SU-DHL-6 (cell line): ENCODE measurements around the gene NIFK.

ENCODE experiments used
- EZH2phosphoT487 ChIP-seq: fragments of 200-600 bp; sonication (generic), shearing (Covaris generic); conservative IDR thresholded peaks from 2 replicates; pipeline ENCODE4 v1.6.1; 2018; ENCODE audit warnings: mild to moderate bottlenecking, antibody characterized with exemption, low read length, moderate library complexity, mixed read lengths
- TF ChIP-seq, protein P1 (sequence below): fragments of 200-600 bp; sonication (generic); IDR thresholded peaks from one replicate; pipeline ENCODE4 v1.5.1; 2017; ENCODE audit warnings: antibody characterized with exemption, mild to moderate bottlenecking, low read length, moderate library complexity; ENCODE audit not compliant: insufficient read depth, poor library complexity, severe bottlenecking

DNA sequence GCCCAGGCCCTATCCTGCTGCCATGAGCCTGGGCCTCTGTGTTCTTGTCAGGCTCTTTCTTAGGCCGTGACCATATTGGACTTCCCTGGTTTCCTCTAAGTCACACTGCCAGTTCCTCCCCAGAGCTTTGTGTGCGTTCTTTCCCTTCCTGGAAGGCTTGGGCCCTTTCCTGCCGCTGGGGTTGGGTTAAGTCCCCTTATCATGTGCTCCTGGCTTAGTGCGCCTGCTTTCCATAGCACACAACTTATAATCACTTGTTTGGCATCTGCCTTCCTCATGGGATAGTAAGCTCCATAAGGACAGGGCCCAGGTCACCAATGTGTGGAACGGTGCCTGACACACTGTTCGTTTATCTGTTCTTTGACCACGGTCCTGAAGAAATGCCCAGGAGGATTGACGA is 31.3 kb downstream of the NIFK start:
- TF ChIP-seq EZH2phosphoT487: no peak
- TF ChIP-seq, protein P1, sequence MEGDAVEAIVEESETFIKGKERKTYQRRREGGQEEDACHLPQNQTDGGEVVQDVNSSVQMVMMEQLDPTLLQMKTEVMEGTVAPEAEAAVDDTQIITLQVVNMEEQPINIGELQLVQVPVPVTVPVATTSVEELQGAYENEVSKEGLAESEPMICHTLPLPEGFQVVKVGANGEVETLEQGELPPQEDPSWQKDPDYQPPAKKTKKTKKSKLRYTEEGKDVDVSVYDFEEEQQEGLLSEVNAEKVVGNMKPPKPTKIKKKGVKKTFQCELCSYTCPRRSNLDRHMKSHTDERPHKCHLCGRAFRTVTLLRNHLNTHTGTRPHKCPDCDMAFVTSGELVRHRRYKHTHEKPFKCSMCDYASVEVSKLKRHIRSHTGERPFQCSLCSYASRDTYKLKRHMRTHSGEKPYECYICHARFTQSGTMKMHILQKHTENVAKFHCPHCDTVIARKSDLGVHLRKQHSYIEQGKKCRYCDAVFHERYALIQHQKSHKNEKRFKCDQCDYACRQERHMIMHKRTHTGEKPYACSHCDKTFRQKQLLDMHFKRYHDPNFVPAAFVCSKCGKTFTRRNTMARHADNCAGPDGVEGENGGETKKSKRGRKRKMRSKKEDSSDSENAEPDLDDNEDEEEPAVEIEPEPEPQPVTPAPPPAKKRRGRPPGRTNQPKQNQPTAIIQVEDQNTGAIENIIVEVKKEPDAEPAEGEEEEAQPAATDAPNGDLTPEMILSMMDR: no peak
